ENCODE data around the gene PSORS1C1.
"Not testable (repeated sequence)": the region's sequence is repeated elsewhere in the genome, so short reads cannot be mapped to it uniquely, and the experiment has no call there.

PSORS1C1 gene

GRCh38 chr6:31169123-31169857 is 54.7 kb downstream of the PSORS1C1 start:
- no peak overlapping the region for H3K4me3 ChIP-seq (ENCODE audit: low read length)
- TF ChIP-seq EZH2phosphoT487 (IDR thresholded peaks at IDR 0.05; ENCODE audit: low read depth) (no peak), CTCF (IDR thresholded peaks at IDR 0.05; ENCODE audit: low read depth, low read length) (no peak)
- peaks cover 4% of the 10 kb centered on the region for H3K36me3 ChIP-seq (replicated peaks; ENCODE audit: low read depth, low read length)
- no peaks in the 10 kb centered on the region for H3K27me3 ChIP-seq (ENCODE audit: low read depth, low read length)
- H3K4me2 ChIP-seq (ENCODE audit: low read length) = no peak overlapping the region
- no peak overlapping the region for H3K9ac ChIP-seq (ENCODE audit: low read length)
- peaks cover 64% of the 10 kb centered on the region for H3K79me2 ChIP-seq (ENCODE audit: low read length)
- peaks cover 38% of the 10 kb centered on the region for H3K4me1 ChIP-seq (ENCODE audit: low read length)
- H3K9me3 ChIP-seq (ENCODE audit: insufficient read depth, low read length) = no peaks in the 10 kb centered on the region
- H2AFZ ChIP-seq (ENCODE audit: low read depth, low read length) = no peak overlapping the region
- no peaks in the 10 kb centered on the region for H4K20me1 ChIP-seq (ENCODE audit: insufficient read depth, low read length)
- no peak overlapping the region; the same call in 1 of the 2 replicates for H3K27ac ChIP-seq (ENCODE audit: low read length)

GRCh38 chr6:31169858-31170599 is 55.4 kb downstream of the PSORS1C1 start:
- H2AFZ ChIP-seq (ENCODE audit: low read depth, low read length); H4K20me1 ChIP-seq (ENCODE audit: insufficient read depth, low read length); H3K27me3 ChIP-seq (ENCODE audit: low read depth, low read length); H3K9ac ChIP-seq (ENCODE audit: low read length); H3K4me3 ChIP-seq (ENCODE audit: low read length); H3K9me3 ChIP-seq (ENCODE audit: insufficient read depth, low read length); H3K4me2 ChIP-seq (ENCODE audit: low read length); H3K27ac ChIP-seq (ENCODE audit: low read length); H3K36me3 ChIP-seq (replicated peaks; ENCODE audit: low read depth, low read length): not testable (repeated sequence)
- H3K4me1 ChIP-seq (ENCODE audit: low read length) = peaks cover 33% of the 10 kb centered on the region
- H3K79me2 ChIP-seq (ENCODE audit: low read length) = peaks cover 72% of the 10 kb centered on the region

- H3K36me3 ChIP-seq (replicated peaks; ENCODE audit: low read depth, low read length) = peaks cover 4% of the 10 kb centered on the region
- no peaks in the 10 kb centered on the region for H3K9me3 ChIP-seq (ENCODE audit: insufficient read depth, low read length)
- no peaks in the 10 kb centered on the region for H3K27me3 ChIP-seq (ENCODE audit: low read depth, low read length)
- no peak within 1 kb of the TSS for H3K9ac ChIP-seq (ENCODE audit: low read length)
- peaks cover 2% of the 10 kb centered on the region; the same call in 1 of the 2 replicates for H4K20me1 ChIP-seq (ENCODE audit: insufficient read depth, low read length)
- peaks cover 77% of the 10 kb centered on the region for H3K79me2 ChIP-seq (ENCODE audit: low read length)
- no peak within 1 kb of the TSS; the same call in 1 of the 2 replicates for H3K27ac ChIP-seq (ENCODE audit: low read length)
- H3K4me3 ChIP-seq (ENCODE audit: low read length) = no peak within 1 kb of the TSS
- peaks cover 29% of the 10 kb centered on the region for H3K4me1 ChIP-seq (ENCODE audit: low read length)
- H2AFZ ChIP-seq (ENCODE audit: low read depth, low read length) = no peak within 1 kb of the TSS
- H3K4me2 ChIP-seq (ENCODE audit: low read length) = no peak within 1 kb of the TSS
- no peak for TF ChIP-seq EZH2phosphoT487 (IDR thresholded peaks at IDR 0.05; ENCODE audit: low read depth)
These were observed 55.9 kb downstream of the PSORS1C1 start, which contains the start of gene POU5F1 for GRCh38 chr6:31170600-31170881. Gene POU5F1 (minus strand): TSS chr6:31170682. CDS start chr6:31170620, 62 bp downstream.

GRCh38 chr6:31170987-31171671 is 56.5 kb downstream of the PSORS1C1 start:
- peaks cover 4% of the 10 kb centered on the region for H3K36me3 ChIP-seq (replicated peaks; ENCODE audit: low read depth, low read length)
- peaks cover 23% of the 10 kb centered on the region for H3K4me1 ChIP-seq (ENCODE audit: low read length)
- no peaks in the 10 kb centered on the region for H3K9me3 ChIP-seq (ENCODE audit: insufficient read depth, low read length)
- H4K20me1 ChIP-seq (ENCODE audit: insufficient read depth, low read length) = peaks cover 5% of the 10 kb centered on the region
- no peaks in the 10 kb centered on the region for H3K27me3 ChIP-seq (ENCODE audit: low read depth, low read length)
- no peak overlapping the region for H3K27ac ChIP-seq (ENCODE audit: low read length)
- peaks cover 78% of the 10 kb centered on the region for H3K79me2 ChIP-seq (ENCODE audit: low read length)
- no peak overlapping the region for H3K4me3 ChIP-seq (ENCODE audit: low read length)
- no peak overlapping the region for H3K4me2 ChIP-seq (ENCODE audit: low read length)
- no peak for TF ChIP-seq EZH2phosphoT487 (IDR thresholded peaks at IDR 0.05; ENCODE audit: low read depth)
- no peak for TF ChIP-seq CTCF (IDR thresholded peaks at IDR 0.05; ENCODE audit: low read depth, low read length)
- no peak overlapping the region for H3K9ac ChIP-seq (ENCODE audit: low read length)
- no peak overlapping the region for H2AFZ ChIP-seq (ENCODE audit: low read depth, low read length)

All from OCI-LY3 (cell line).